K562 (cell line): ENCODE results near the gene DAPK1. TPM values are rescaled to one million over a fixed set of nuclear protein-coding genes. Genes with fewer than 3 reads are reported as not detected.
A peak's percentile ranks its signal among the peaks of the same experiment; 100 is the strongest.

ENCODE experiments used
- ATAC-seq: fragments of 200-7000 bp; cut with Tn5 transposase; 3 replicates; pipeline ENCODE4 v1.9.1; 2020; ENCODE audit warnings: moderate library complexity
- BruUV-seq: library from RNA; stranded (reverse); fragments of 400-500 nt; replicated peaks from 2 replicates; lab custom pipeline; 2021; lab: Mats Ljungman, UMichigan
- CTCF ChIA-PET: fragments of 300-600 bp; formaldehyde crosslinking; extraction: SDS; loops from one replicate; lab custom pipeline; 2021; ENCODE audit warnings: low intra/inter-chr PET ratio; lab: Yijun Ruan, JAX
- POLR2A ChIA-PET: fragments of 300-600, 350-650 bp; sonication (Branson Sonifier 250); formaldehyde crosslinking; extraction: SDS; loops from one replicate; lab custom pipeline; 2021; ENCODE audit warnings: antibody characterized with exemption, inconsistent platforms; lab: Yijun Ruan, JAX
- DNase-seq, 4 experiments: peaks; one replicate each; pipeline versions ENCODE4 v3.0.0 to v3.0.0-alpha.2; 2011 to 2018; ENCODE audit warnings: low spot score in 3 of 4, mixed read lengths in 3 of 4; ENCODE audit errors: extremely low read depth in 1 of 4
- FAIRE-seq: peaks from 2 replicates; lab custom pipeline; 2011; peaks lifted over from hg19 to GRCh38; lab: Jason Lieb, UNC
- H2AFZ ChIP-seq: 2 replicates; pipeline ENCODE4 v1.6.0; 2011; ENCODE audit warnings: low read depth, low read length, control low read depth, inconsistent platforms
- H3K27ac ChIP-seq: fragments of 200-600 bp; 3 replicates; pipeline ENCODE4 v1.8.0; 2011; ENCODE audit warnings: low read depth, mild to moderate bottlenecking, control low read depth, inconsistent platforms, low read length, moderate library complexity, mixed read lengths; ENCODE audit errors: extremely low read depth
- H3K27me3 ChIP-seq, 2 experiments: fragments of 300-600 bp in 1 of 2; 2 replicates in 1 of 2; 3 replicates in 1 of 2; pipeline versions ENCODE4 v1.6.0 to v1.8.0; 2011; ENCODE audit warnings: inconsistent platforms in 2 of 2, low read length in 2 of 2, mild to moderate bottlenecking in 1 of 2, mixed read lengths in 1 of 2, moderate library complexity in 1 of 2; ENCODE audit not compliant: control insufficient read depth in 2 of 2, insufficient read depth in 2 of 2
- H3K36me3 ChIP-seq: fragments of 300-600 bp; 3 replicates; pipeline ENCODE4 v1.8.0; 2011; ENCODE audit warnings: mild to moderate bottlenecking, low read length, inconsistent platforms; ENCODE audit not compliant: control insufficient read depth, insufficient read depth
- H3K4me1 ChIP-seq, 2 experiments: fragments of 200-600 bp in 1 of 2; replicated peaks in 1 of 2; 2 replicates in 1 of 2; 3 replicates in 1 of 2; pipeline versions ENCODE4 v1.5.1 to v1.8.0; 2011; ENCODE audit warnings: inconsistent platforms in 2 of 2, low read length in 2 of 2, mild to moderate bottlenecking in 1 of 2, mixed read lengths in 1 of 2, moderate library complexity in 1 of 2; ENCODE audit not compliant: control insufficient read depth in 2 of 2, insufficient read depth in 2 of 2
- H3K4me2 ChIP-seq: 2 replicates; pipeline ENCODE4 v1.6.1; 2011; ENCODE audit warnings: low read length, control low read depth, inconsistent platforms, mixed read lengths; ENCODE audit not compliant: insufficient read depth
- H3K4me3 ChIP-seq: fragments of 200-600 bp; sonication (generic), shearing (Covaris generic); 2 replicates; pipeline ENCODE4 v1.5.1; 2016; ENCODE audit warnings: control low read depth, inconsistent platforms
- H3K79me2 ChIP-seq: fragments of 200-600 bp; 3 replicates; pipeline ENCODE4 v1.8.0; 2011; ENCODE audit warnings: low read length, inconsistent platforms; ENCODE audit not compliant: control insufficient read depth, insufficient read depth
- H3K9ac ChIP-seq, 2 experiments: 2 replicates each; pipeline versions ENCODE4 v1.6.0 to v1.6.1; 2011; ENCODE audit warnings: low read depth in 2 of 2, low read length in 2 of 2, control low read depth in 1 of 2, inconsistent platforms in 1 of 2, mild to moderate bottlenecking in 1 of 2, mixed read lengths in 1 of 2; ENCODE audit not compliant: insufficient read depth in 1 of 2
- H3K9me1 ChIP-seq: one replicate; pipeline ENCODE4 v1.6.0; 2011; ENCODE audit warnings: inconsistent platforms, mild to moderate bottlenecking, low read length, moderate library complexity; ENCODE audit not compliant: control insufficient read depth, insufficient read depth
- H3K9me3 ChIP-seq: replicated peaks from 2 replicates; pipeline ENCODE4 v1.5.1; 2011; ENCODE audit warnings: low read depth, low read length, inconsistent platforms; ENCODE audit not compliant: control insufficient read depth, insufficient read depth
- H4K20me1 ChIP-seq: replicated peaks from 2 replicates; pipeline ENCODE4 v1.6.1; 2011; ENCODE audit warnings: low read length, inconsistent platforms, mixed read lengths; ENCODE audit not compliant: control insufficient read depth, insufficient read depth
- POLR2G ChIP-seq: fragments of 200-400 bp; formaldehyde crosslinking; IDR thresholded peaks from 2 replicates; pipeline ENCODE4 v1.6.1; 2017; ENCODE audit warnings: low read depth, mild to moderate bottlenecking, antibody characterized with exemption, low read length, moderate library complexity
- WGBS: fragments of 100-300 bp; shearing (Covaris generic); methylation state at CpG from one replicate; pipeline ENCODE4 v1.1.6; 2016; ENCODE audit warnings: low coverage, mixed read lengths; ENCODE audit not compliant: insufficient coverage; ENCODE audit errors: missing lambda C conversion rate; 5-methylcytosine and 5-hydroxymethylcytosine counted together
- in situ Hi-C: fragments of 300-500 bp; cut with MboI; formaldehyde crosslinking; loops from 4 replicates; pipeline ENCODE4 v1.15.0; 2018; ENCODE audit warnings: inconsistent platforms, mixed read lengths
- intact Hi-C: fragments of 100-400 bp; cut with micrococcal nuclease; formaldehyde crosslinking; loops from 2 replicates; pipeline ENCODE4 v1.14.2; 2022
- polyA plus RNA-seq, 8 experiments: library from polyadenylated mRNA; depleted of rRNA in 4 of 8; stranded (reverse) in 5 of 8; unstranded in 3 of 8; fragments of >200 nt; fragmentation: Nextera tagmentation in 2 of 8; fragmentation: Illumina TruSeq in 1 of 8; extraction: Ambion mirVana in 2 of 8; extraction: Trizol in 1 of 8; gene quantifications; 2 replicates each; pipeline versions ENCODE4 v1.2.1 to v1.2.3, GENCODE V29; 2011 to 2014; ENCODE audit warnings: inconsistent platforms in 1 of 8, missing spikeins in 1 of 8
- total RNA-seq, 7 experiments: library from RNA; depleted of rRNA in 6 of 7; stranded (reverse); fragments of >200 nt in 6 of 7; fragmentation: Illumina TruSeq in 2 of 7; extraction: Trizol in 2 of 7; gene quantifications; 2 replicates each; pipeline versions ENCODE4 v1.2.1 to v1.2.3, GENCODE V29; 2011 to 2021; ENCODE audit warnings: low replicate concordance in 1 of 7
- TF ChIP-seq, protein P1 (sequence below): fragments of 450-650 bp; IDR thresholded peaks from 2 replicates; pipeline ENCODE4 v1.6.1; 2016

Gene DAPK1
- total and polyA plus RNA-seq, 9 of the 15 experiments (the other 6 are each of a cell fraction or from before 2014, with no cell fraction given) = 1.7 to 26.4 (median 15.8) TPM

DNA sequence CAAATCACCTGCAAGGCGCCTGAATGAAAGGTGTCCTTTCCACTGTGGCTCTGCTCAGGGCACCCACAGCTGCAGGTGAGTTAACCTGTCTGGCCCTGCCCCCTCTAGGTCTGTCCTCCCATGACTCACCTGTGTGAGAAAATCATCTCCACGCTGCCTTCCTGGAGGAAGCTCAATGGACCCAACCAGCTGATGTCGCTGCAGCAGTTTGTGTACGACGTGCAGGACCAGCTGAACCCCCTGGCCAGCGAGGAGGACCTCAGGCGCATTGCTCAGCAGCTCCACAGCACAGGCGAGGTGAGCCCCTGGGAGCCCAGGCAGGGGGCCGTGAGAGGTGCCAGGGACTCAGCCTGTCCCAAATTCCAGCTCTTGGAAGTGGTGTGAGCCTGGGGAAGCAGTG lies 205.3 kb downstream of the DAPK1 start:
- 82% methylated on average over 5 of the region's 9 CpGs for WGBS
- BruUV-seq = no TSS peak
- in situ Hi-C loops (no loop called here), intact Hi-C loops (no loop called here)
- Histone ChIP-seq H3K4me3 (no peak overlapping the region), H3K36me3 (peaks cover 45% of the 10 kb centered on the region; the same call in 2 of the 3 replicates), H3K27ac (no peak overlapping the region), H3K4me1 (peaks cover 3 to 6% of the 10 kb centered on the region in 2 experiments; a peak in 3 of 5 replicates), H3K9me3 (no peaks in the 10 kb centered on the region), H3K27me3 (no peaks in the 10 kb centered on the region), H3K9me1 (no peaks in the 10 kb centered on the region), H4K20me1 (no peaks in the 10 kb centered on the region), H3K9ac (no peak overlapping the region), H3K79me2 (no peaks in the 10 kb centered on the region), H3K4me2 (no peak overlapping the region), H2AFZ (no peak overlapping the region)
- FAIRE-seq (no peak), DNase-seq (no peak), ATAC-seq (no peak)
- CTCF ChIA-PET = no interaction called here
- POLR2A ChIA-PET = interaction anchor here (0.6 kb wide), 3 partner anchors 111 to 463 kb away, joined by 3 read pairs; partner anchors contain the start of gene CDK20
- TF ChIP-seq, protein P1, sequence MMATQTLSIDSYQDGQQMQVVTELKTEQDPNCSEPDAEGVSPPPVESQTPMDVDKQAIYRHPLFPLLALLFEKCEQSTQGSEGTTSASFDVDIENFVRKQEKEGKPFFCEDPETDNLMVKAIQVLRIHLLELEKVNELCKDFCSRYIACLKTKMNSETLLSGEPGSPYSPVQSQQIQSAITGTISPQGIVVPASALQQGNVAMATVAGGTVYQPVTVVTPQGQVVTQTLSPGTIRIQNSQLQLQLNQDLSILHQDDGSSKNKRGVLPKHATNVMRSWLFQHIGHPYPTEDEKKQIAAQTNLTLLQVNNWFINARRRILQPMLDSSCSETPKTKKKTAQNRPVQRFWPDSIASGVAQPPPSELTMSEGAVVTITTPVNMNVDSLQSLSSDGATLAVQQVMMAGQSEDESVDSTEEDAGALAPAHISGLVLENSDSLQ = no peak
- 0 out of 2 replicates have a peak, but pooled peaks have one; percentile 19 for TF ChIP-seq POLR2G

DNA sequence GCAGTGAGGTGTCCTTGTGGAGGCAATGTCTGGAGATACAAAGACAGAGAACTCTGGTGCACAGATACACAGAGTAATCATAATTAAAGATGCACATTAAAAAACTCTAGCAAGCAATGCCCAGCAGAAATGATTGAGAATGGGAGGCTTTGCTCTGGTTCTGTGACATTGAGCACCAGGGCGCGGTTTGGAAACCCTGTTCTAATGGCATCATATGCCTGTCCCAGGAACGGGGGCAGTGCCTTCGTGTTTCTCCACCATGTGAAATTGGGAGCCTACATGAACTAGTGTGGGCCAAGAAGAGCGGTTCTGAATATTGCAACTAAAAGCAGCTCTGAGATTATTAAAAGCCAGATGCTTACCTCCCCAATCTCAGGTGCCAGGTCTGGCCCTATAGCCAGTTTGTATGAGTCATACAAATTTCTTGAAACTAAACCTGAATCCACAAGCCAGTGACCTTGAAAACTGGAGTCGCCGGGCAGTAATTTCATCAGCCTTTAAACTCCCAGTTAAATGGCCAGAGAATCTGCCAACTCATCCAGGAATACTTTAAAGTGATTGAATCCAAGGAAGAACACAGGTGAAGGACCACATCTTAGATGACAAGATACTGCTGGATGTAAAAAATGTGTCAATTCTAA lies 206.1 kb downstream of the DAPK1 start:
- no peak overlapping the region for H3K4me2 ChIP-seq

More for the DNA sequence above, 206.1 kb downstream of the DAPK1 start:
- in situ Hi-C loops (no loop called here), intact Hi-C loops (no loop called here)
- Histone ChIP-seq H3K9me3 (no peaks in the 10 kb centered on the region), H3K9ac (no peak overlapping the region), H3K4me1 (peaks cover 3 to 6% of the 10 kb centered on the region in 2 experiments; a peak in 3 of 5 replicates), H3K79me2 (no peaks in the 10 kb centered on the region), H3K27me3 (no peaks in the 10 kb centered on the region), H3K36me3 (peaks cover 37% of the 10 kb centered on the region; the same call in 2 of the 3 replicates), H3K27ac (no peak overlapping the region), H2AFZ (no peak overlapping the region), H3K4me3 (no peak overlapping the region), H4K20me1 (no peaks in the 10 kb centered on the region), H3K9me1 (no peaks in the 10 kb centered on the region)
- FAIRE-seq (no peak), ATAC-seq (no peak), DNase-seq (no peak)
- CTCF ChIA-PET = no interaction called here
- POLR2A ChIA-PET = no interaction called here
- 73% methylated on average over 7 of the region's 7 CpGs for WGBS
- no TSS peak for BruUV-seq
